K562 (cell line): ENCODE results near the gene PTRH1. TPM values are rescaled to one million over a fixed set of nuclear protein-coding genes. Genes with fewer than 3 reads are reported as not detected.

Experiments used
- CBFA2T2 ChIP-seq: fragments of 450-650 bp; conservative IDR thresholded peaks from 2 replicates; pipeline ENCODE4 v1.6.1; 2017; ENCODE audit warnings: mild to moderate bottlenecking
- ELK1 ChIP-seq: sonication (generic); formaldehyde crosslinking; IDR thresholded peaks from 2 replicates; pipeline ENCODE4 v1.8.1; 2022; ENCODE audit warnings: missing genetic modification reagents
- ERF ChIP-seq: fragments of 450-650 bp; formaldehyde crosslinking; IDR thresholded peaks from 2 replicates; pipeline ENCODE4 v1.4.0; 2020; ENCODE audit warnings: mild to moderate bottlenecking, mixed read lengths
- HOXB6 ChIP-seq: fragments of 250-450 bp; sonication (Bioruptor Pico); IDR thresholded peaks from 2 replicates; pipeline ENCODE4 v1.5.1; 2022; ENCODE audit warnings: mild to moderate bottlenecking, borderline replicate concordance
- JUND ChIP-seq, 2 experiments: IDR thresholded peaks; 2 replicates in 1 of 2; 3 replicates in 1 of 2; pipeline ENCODE4 v1.6.1; 2011; ENCODE audit warnings: borderline replicate concordance in 2 of 2, low read depth in 2 of 2, low read length in 2 of 2, improper control_type of control experiment in 1 of 2, missing biosample characterization in 1 of 2, missing genetic modification characterization in 1 of 2, missing genetic modification reagents in 1 of 2
- KLF6 ChIP-seq: fragments of 250-450 bp; sonication (Bioruptor Pico); IDR thresholded peaks from 2 replicates; pipeline ENCODE4 v1.4.0; 2020; ENCODE audit warnings: mild to moderate bottlenecking, moderate library complexity, borderline replicate concordance
- RBM17 ChIP-seq: fragments of 200-400 bp; formaldehyde crosslinking; IDR thresholded peaks from 2 replicates; pipeline ENCODE4 v1.6.1; 2017; ENCODE audit warnings: low read depth, mild to moderate bottlenecking, low read length, borderline replicate concordance
- TAF15 ChIP-seq: fragments of 200-400 bp; formaldehyde crosslinking; IDR thresholded peaks from 2 replicates; pipeline ENCODE4 v1.6.1; 2017; ENCODE audit warnings: mild to moderate bottlenecking, low read depth, low read length, moderate library complexity
- ZNF212 ChIP-seq: fragments of 450-650 bp; formaldehyde crosslinking; IDR thresholded peaks from 2 replicates; pipeline ENCODE4 v1.4.0; 2020; ENCODE audit warnings: mild to moderate bottlenecking
- ZNF263 ChIP-seq: sonication (generic); formaldehyde crosslinking; IDR thresholded peaks from 2 replicates; pipeline ENCODE4 v1.8.0; 2022; ENCODE audit warnings: mild to moderate bottlenecking, missing genetic modification reagents, borderline replicate concordance
- ZNF592 ChIP-seq: fragments of 450-650 bp; IDR thresholded peaks from 2 replicates; pipeline ENCODE4 v1.6.1; 2017; ENCODE audit warnings: antibody characterized with exemption, mild to moderate bottlenecking
- ZNF717 ChIP-seq: fragments of 250-450 bp; sonication (Bioruptor Pico); IDR thresholded peaks from 2 replicates; pipeline ENCODE4 v1.5.0; 2021
- polyA plus RNA-seq, 8 experiments: library from polyadenylated mRNA; depleted of rRNA in 4 of 8; stranded (reverse) in 5 of 8; unstranded in 3 of 8; fragments of >200 nt; fragmentation: Nextera tagmentation in 2 of 8; fragmentation: Illumina TruSeq in 1 of 8; extraction: Ambion mirVana in 2 of 8; extraction: Trizol in 1 of 8; gene quantifications; 2 replicates each; pipeline versions ENCODE4 v1.2.1 to v1.2.3, GENCODE V29; 2011 to 2014; ENCODE audit warnings: inconsistent platforms in 1 of 8, missing spikeins in 1 of 8
- total RNA-seq, 7 experiments: library from RNA; depleted of rRNA in 6 of 7; stranded (reverse); fragments of >200 nt in 6 of 7; fragmentation: Illumina TruSeq in 2 of 7; extraction: Trizol in 2 of 7; gene quantifications; 2 replicates each; pipeline versions ENCODE4 v1.2.1 to v1.2.3, GENCODE V29; 2011 to 2021; ENCODE audit warnings: low replicate concordance in 1 of 7
- TF ChIP-seq, protein P1 (sequence below): fragments of 450-650 bp; conservative IDR thresholded peaks from 2 replicates; pipeline ENCODE4 v1.6.1; 2016; ENCODE audit warnings: missing genetic modification characterization, low read depth, mild to moderate bottlenecking, control low read depth, missing compliant biosample characterization
- TF ChIP-seq, protein P2 (sequence below): sonication (generic); formaldehyde crosslinking; IDR thresholded peaks from 2 replicates; pipeline ENCODE4 v1.8.0; 2022; ENCODE audit warnings: mild to moderate bottlenecking, low read depth, missing genetic modification reagents
- TF ChIP-seq, protein P3 (sequence below): fragments of 250-450 bp; sonication (Bioruptor Pico); IDR thresholded peaks from 2 replicates; pipeline ENCODE4 v1.4.0; 2020; ENCODE audit warnings: mild to moderate bottlenecking, moderate library complexity, borderline replicate concordance

PTRH1 gene
- total and polyA plus RNA-seq, 9 of the 15 experiments (the other 6 are each of a cell fraction or from before 2014, with no cell fraction given): 0.63 to 43.1 (median 5.7) TPM

- TF ChIP-seq, protein P1, sequence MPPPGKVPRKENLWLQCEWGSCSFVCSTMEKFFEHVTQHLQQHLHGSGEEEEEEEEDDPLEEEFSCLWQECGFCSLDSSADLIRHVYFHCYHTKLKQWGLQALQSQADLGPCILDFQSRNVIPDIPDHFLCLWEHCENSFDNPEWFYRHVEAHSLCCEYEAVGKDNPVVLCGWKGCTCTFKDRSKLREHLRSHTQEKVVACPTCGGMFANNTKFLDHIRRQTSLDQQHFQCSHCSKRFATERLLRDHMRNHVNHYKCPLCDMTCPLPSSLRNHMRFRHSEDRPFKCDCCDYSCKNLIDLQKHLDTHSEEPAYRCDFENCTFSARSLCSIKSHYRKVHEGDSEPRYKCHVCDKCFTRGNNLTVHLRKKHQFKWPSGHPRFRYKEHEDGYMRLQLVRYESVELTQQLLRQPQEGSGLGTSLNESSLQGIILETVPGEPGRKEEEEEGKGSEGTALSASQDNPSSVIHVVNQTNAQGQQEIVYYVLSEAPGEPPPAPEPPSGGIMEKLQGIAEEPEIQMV: no peak
- no peak for TF ChIP-seq ZNF592
- TF ChIP-seq ELK1 (CRISPR knock-in tag): no peak
- peak; percentile 69 for TF ChIP-seq JUND (IDR thresholded peaks at IDR 0.05; ENCODE audit: borderline replicate concordance, low read depth, low read length)
- no peak; the same call in 2 of the 3 replicates for TF ChIP-seq JUND (tag; IDR thresholded peaks at IDR 0.05; ENCODE audit: borderline replicate concordance, low read depth, low read length)
- TF ChIP-seq, protein P2, sequence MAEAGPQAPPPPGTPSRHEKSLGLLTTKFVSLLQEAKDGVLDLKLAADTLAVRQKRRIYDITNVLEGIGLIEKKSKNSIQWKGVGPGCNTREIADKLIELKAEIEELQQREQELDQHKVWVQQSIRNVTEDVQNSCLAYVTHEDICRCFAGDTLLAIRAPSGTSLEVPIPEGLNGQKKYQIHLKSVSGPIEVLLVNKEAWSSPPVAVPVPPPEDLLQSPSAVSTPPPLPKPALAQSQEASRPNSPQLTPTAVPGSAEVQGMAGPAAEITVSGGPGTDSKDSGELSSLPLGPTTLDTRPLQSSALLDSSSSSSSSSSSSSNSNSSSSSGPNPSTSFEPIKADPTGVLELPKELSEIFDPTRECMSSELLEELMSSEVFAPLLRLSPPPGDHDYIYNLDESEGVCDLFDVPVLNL (CRISPR knock-in tag): 0 out of 2 replicates have a peak, but pooled peaks have one; percentile 50
- TF ChIP-seq ZNF717 (CRISPR knock-in tag): no peak
- TF ChIP-seq, protein P3, sequence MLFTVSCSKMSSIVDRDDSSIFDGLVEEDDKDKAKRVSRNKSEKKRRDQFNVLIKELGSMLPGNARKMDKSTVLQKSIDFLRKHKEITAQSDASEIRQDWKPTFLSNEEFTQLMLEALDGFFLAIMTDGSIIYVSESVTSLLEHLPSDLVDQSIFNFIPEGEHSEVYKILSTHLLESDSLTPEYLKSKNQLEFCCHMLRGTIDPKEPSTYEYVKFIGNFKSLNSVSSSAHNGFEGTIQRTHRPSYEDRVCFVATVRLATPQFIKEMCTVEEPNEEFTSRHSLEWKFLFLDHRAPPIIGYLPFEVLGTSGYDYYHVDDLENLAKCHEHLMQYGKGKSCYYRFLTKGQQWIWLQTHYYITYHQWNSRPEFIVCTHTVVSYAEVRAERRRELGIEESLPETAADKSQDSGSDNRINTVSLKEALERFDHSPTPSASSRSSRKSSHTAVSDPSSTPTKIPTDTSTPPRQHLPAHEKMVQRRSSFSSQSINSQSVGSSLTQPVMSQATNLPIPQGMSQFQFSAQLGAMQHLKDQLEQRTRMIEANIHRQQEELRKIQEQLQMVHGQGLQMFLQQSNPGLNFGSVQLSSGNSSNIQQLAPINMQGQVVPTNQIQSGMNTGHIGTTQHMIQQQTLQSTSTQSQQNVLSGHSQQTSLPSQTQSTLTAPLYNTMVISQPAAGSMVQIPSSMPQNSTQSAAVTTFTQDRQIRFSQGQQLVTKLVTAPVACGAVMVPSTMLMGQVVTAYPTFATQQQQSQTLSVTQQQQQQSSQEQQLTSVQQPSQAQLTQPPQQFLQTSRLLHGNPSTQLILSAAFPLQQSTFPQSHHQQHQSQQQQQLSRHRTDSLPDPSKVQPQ (CRISPR knock-in tag): no peak
- no peak for TF ChIP-seq KLF6 (CRISPR knock-in tag)
- TF ChIP-seq HOXB6 (CRISPR knock-in tag): no peak
- TF ChIP-seq ZNF212: 0 out of 2 replicates have a peak, but pooled peaks have one; percentile 41
- TF ChIP-seq TAF15: no peak
- no peak for TF ChIP-seq CBFA2T2
- peak; percentile 79; the same call in 1 of the 2 replicates for TF ChIP-seq ERF (CRISPR knock-in tag)
- no peak for TF ChIP-seq RBM17
- peak; percentile 65; the same call in 1 of the 2 replicates for TF ChIP-seq ZNF263 (CRISPR knock-in tag)
These were observed 19.5 kb upstream of the PTRH1 start, which contains the start of gene TOR2A (continued) for GRCh38 chr9:127734747-127735529.
